Right cardiac atrium (tissue), 5 donors: ENCODE measurements around the gene SLC23A2. TPM values are rescaled to one million over a fixed set of nuclear protein-coding genes. Genes with fewer than 3 reads are reported as not detected.
"Not testable (repeated sequence)": the region's sequence is repeated elsewhere in the genome, so short reads cannot be mapped to it uniquely, and the experiment has no call there.

Source experiments
- ATAC-seq, 2 donors: fragments of 200-7000 bp; cut with Tn5 transposase; one replicate each; pipeline versions ENCODE4 v1.8.0 to v1.9.1; 2020; ENCODE audit warnings: moderate library complexity in 2 of 2, mild to moderate bottlenecking in 1 of 2
- DNase-seq, 3 donors: peaks; one replicate each; pipeline ENCODE4 v3.0.0-alpha.2; 2020
- H3K27ac ChIP-seq: one replicate; pipeline ENCODE4 v1.5.1; 2013; ENCODE audit warnings: mild to moderate bottlenecking, low read length, control low read depth, moderate library complexity
- H3K27me3 ChIP-seq: one replicate; pipeline ENCODE4 v1.6.1; 2013; ENCODE audit not compliant: control insufficient read depth, insufficient read depth
- H3K4me1 ChIP-seq: one replicate; pipeline ENCODE4 v1.6.1; 2013; ENCODE audit warnings: low read length; ENCODE audit not compliant: control insufficient read depth, insufficient read depth
- H3K4me3 ChIP-seq: one replicate; pipeline ENCODE4 v1.5.1; 2013; ENCODE audit warnings: low read length, control low read depth
- H3K9me3 ChIP-seq: one replicate; pipeline ENCODE4 v1.6.1; 2013; ENCODE audit warnings: low read length; ENCODE audit not compliant: control insufficient read depth
- WGBS: extraction: QIAGEN DNeasy Blood & Tissue Kit; methylation state at CpG from one replicate; pipeline ENCODE4 v1.1.7; 2013; 5-methylcytosine and 5-hydroxymethylcytosine counted together
- intact Hi-C, 4 donors: fragments of 100-400 bp; cut with DNase I; formaldehyde crosslinking; loops; one replicate each; pipeline versions ENCODE4 v1.11.0 to v1.14.0; 2022 to 2023
- polyA plus RNA-seq: library from polyadenylated mRNA; stranded (reverse); fragments of 200-250 nt; gene quantifications from one replicate; pipeline ENCODE4 v1.2.3, GENCODE V29; 2013
- total RNA-seq, 4 donors: library from RNA; stranded (reverse); fragmentation: NEBNext Ultra II Directional; extraction: Animal tissue kit (Norgen Biotek cat#: 25700); gene quantifications; one replicate each; pipeline ENCODE4 v1.2.1, GENCODE V29; 2021
- donor health status: healthy with polysubstance abuse.
- donor health status: DM: no; HTN: yes; CAD: no.
- donor health status: DM: no; HTN: no; CAD: no.
- donor health status: DM: no; HTN: yes; CAD: no; lungs with severe emphysema.
- donor health status: DM: yes; HTN: yes; CAD: no.

The SLC23A2 gene
- total and polyA plus RNA-seq, 5 donors, result 5.2 to 15.9 (median 12.6) TPM

GRCh38 chr20:4855097-4855496, 146.2 kb downstream of the SLC23A2 start:
- WGBS, result 90% methylated on average over 12 of the region's 12 CpGs
- H3K4me3 ChIP-seq, result no peak overlapping the region
- ATAC-seq (no peak), DNase-seq (no peak)
- no peaks in the 10 kb centered on the region for H3K9me3 ChIP-seq
- peaks cover 7% of the 10 kb centered on the region for H3K4me1 ChIP-seq
- intact Hi-C loops, result no loop called here
- H3K27me3 ChIP-seq, result no peaks in the 10 kb centered on the region
- no peak overlapping the region for H3K27ac ChIP-seq

GRCh38 chr20:4854561-4854901, 146.8 kb downstream of the SLC23A2 start:
- 95% methylated on average over 4 of the region's 4 CpGs for WGBS
- intact Hi-C loops, result no loop called here
- no peak for ATAC-seq
- Histone ChIP-seq H3K27me3 (no peaks in the 10 kb centered on the region), H3K27ac (no peak overlapping the region), H3K4me3 (no peak overlapping the region), H3K9me3 (no peaks in the 10 kb centered on the region), H3K4me1 (peaks cover 7% of the 10 kb centered on the region)
- no peak for DNase-seq

GRCh38 chr20:4853757-4854560, 147.4 kb downstream of the SLC23A2 start:
- ATAC-seq (no peak), DNase-seq (no peak)
- intact Hi-C loops, result no loop called here
- Histone ChIP-seq H3K9me3 (no peaks in the 10 kb centered on the region), H3K27ac (no peak overlapping the region), H3K4me1 (peaks cover 7% of the 10 kb centered on the region), H3K4me3 (no peak overlapping the region), H3K27me3 (no peaks in the 10 kb centered on the region)
- 93% methylated on average over 9 of the region's 9 CpGs for WGBS

- peaks cover 7% of the 10 kb centered on the region for H3K4me1 ChIP-seq
- no peak for DNase-seq
- intact Hi-C loops, result no loop called here
- ATAC-seq, result no peak
- H3K4me3 ChIP-seq, result no peak overlapping the region
- no peaks in the 10 kb centered on the region for H3K27me3 ChIP-seq
- no peaks in the 10 kb centered on the region for H3K9me3 ChIP-seq
- 94% methylated on average over 15 of the region's 15 CpGs for WGBS
- H3K27ac ChIP-seq, result no peak overlapping the region
Observed at GRCh38 chr20:4853004-4853403, 148.3 kb downstream of the SLC23A2 start.

GRCh38 chr20:4850960-4851359, 150.3 kb downstream of the SLC23A2 start:
- WGBS, result 91% methylated on average over 5 of the region's 5 CpGs
- DNase-seq, result no peak
- H3K27me3 ChIP-seq, result no peaks in the 10 kb centered on the region
- ATAC-seq, result no peak
- intact Hi-C loops, result no loop called here
- H3K27ac ChIP-seq, result no peak overlapping the region
- no peaks in the 10 kb centered on the region for H3K9me3 ChIP-seq
- H3K4me3 ChIP-seq, result no peak overlapping the region
- no peaks in the 10 kb centered on the region for H3K4me1 ChIP-seq

GRCh38 chr20:4848829-4849228, 152.5 kb downstream of the SLC23A2 start:
- intact Hi-C loops, H3K9me3 ChIP-seq, DNase-seq, H3K27ac ChIP-seq, H3K27me3 ChIP-seq, H3K4me3 ChIP-seq, H3K4me1 ChIP-seq, ATAC-seq: not testable (repeated sequence)
- WGBS, result 98% methylated on average over 3 of the region's 3 CpGs

GRCh38 chr20:4848041-4848440, 153.3 kb downstream of the SLC23A2 start:
- Histone ChIP-seq H3K27me3 (no peaks in the 10 kb centered on the region), H3K4me3 (no peak overlapping the region), H3K4me1 (no peaks in the 10 kb centered on the region), H3K9me3 (no peaks in the 10 kb centered on the region), H3K27ac (no peak overlapping the region)
- intact Hi-C loops, result no loop called here
- 93% methylated on average over 7 of the region's 7 CpGs for WGBS
- DNase-seq (no peak), ATAC-seq (no peak)

GRCh38 chr20:4846821-4847220, 154.5 kb downstream of the SLC23A2 start:
- 95% methylated on average over 2 of the region's 2 CpGs for WGBS
- Histone ChIP-seq H3K4me3 (no peak overlapping the region), H3K27ac (no peak overlapping the region), H3K4me1 (no peaks in the 10 kb centered on the region), H3K27me3 (no peaks in the 10 kb centered on the region), H3K9me3 (no peaks in the 10 kb centered on the region)
- ATAC-seq (no peak), DNase-seq (no peak)
- intact Hi-C loops, result no loop called here

GRCh38 chr20:4844751-4845465, 156.4 kb downstream of the SLC23A2 start:
- 89% methylated on average over 8 of the region's 9 CpGs for WGBS
- no peak overlapping the region for H3K27ac ChIP-seq

GRCh38 chr20:4844325-4844724, 157.0 kb downstream of the SLC23A2 start:
- no peak for ATAC-seq
- intact Hi-C loops, result no loop called here
- no peak overlapping the region for H3K4me3 ChIP-seq
- 77% methylated on average over 4 of the region's 4 CpGs for WGBS
- peaks cover 2% of the 10 kb centered on the region for H3K9me3 ChIP-seq
- no peaks in the 10 kb centered on the region for H3K4me1 ChIP-seq
- no peaks in the 10 kb centered on the region for H3K27me3 ChIP-seq
- H3K27ac ChIP-seq, result no peak overlapping the region
- no peak for DNase-seq

More at GRCh38 chr20:4844751-4845465, 156.4 kb downstream of the SLC23A2 start:
- no peak for DNase-seq
- Histone ChIP-seq H3K4me3 (no peak overlapping the region), H3K4me1 (no peaks in the 10 kb centered on the region), H3K9me3 (peaks cover 2% of the 10 kb centered on the region), H3K27me3 (no peaks in the 10 kb centered on the region)
- ATAC-seq, result no peak
- intact Hi-C loops, result no loop called here

- intact Hi-C loops, result no loop called here
- peaks cover 4% of the 10 kb centered on the region for H3K4me1 ChIP-seq
- DNase-seq (no peak), ATAC-seq (no peak)
- WGBS, result 56% methylated on average over 1 of the region's 1 CpG
- H3K27ac ChIP-seq, result no peak overlapping the region
- peaks cover 2% of the 10 kb centered on the region for H3K9me3 ChIP-seq
- no peak overlapping the region for H3K4me3 ChIP-seq
- no peaks in the 10 kb centered on the region for H3K27me3 ChIP-seq
Observed at GRCh38 chr20:4840801-4841200, 160.5 kb downstream of the SLC23A2 start.
